Effector memory CD8-positive, alpha-beta T cell (primary cell): ENCODE results near the gene ADAMTS18.

Experiments
- ATAC-seq: fragments of 150-1000 bp; cut with Tn5 transposase; replicated peaks from 2 replicates; pipeline ENCODE4 v1.10.0; 2021; ENCODE audit warnings: mild to moderate bottlenecking, moderate library complexity
- DNase-seq, 3 experiments: peaks; one replicate each; pipeline ENCODE4 v3.0.0; 2021
- H3K27ac Mint-ChIP-seq, 2 donors: one replicate each; pipeline ENCODE4 v1.8.0; 2022; ENCODE audit warnings: mild to moderate bottlenecking in 2 of 2, mixed read lengths in 2 of 2, moderate library complexity in 2 of 2
- H3K27me3 Mint-ChIP-seq, 2 donors: one replicate each; pipeline ENCODE4 v1.8.0; 2022; ENCODE audit warnings: mixed read lengths in 2 of 2
- H3K36me3 Mint-ChIP-seq: one replicate; pipeline ENCODE4 v1.8.0; 2022; ENCODE audit warnings: mild to moderate bottlenecking, moderate library complexity, mixed read lengths; ENCODE audit not compliant: insufficient read depth
- H3K4me1 Mint-ChIP-seq, 2 donors: one replicate each; pipeline ENCODE4 v1.8.0; 2022; ENCODE audit warnings: low read depth in 2 of 2, mixed read lengths in 2 of 2
- H3K4me3 Mint-ChIP-seq, 2 donors: one replicate each; pipeline ENCODE4 v1.8.0; 2022; ENCODE audit warnings: mild to moderate bottlenecking in 2 of 2, mixed read lengths in 2 of 2, moderate library complexity in 2 of 2
- H3K9me3 Mint-ChIP-seq, 2 donors: one replicate each; pipeline ENCODE4 v1.8.0; 2022; ENCODE audit warnings: mixed read lengths in 2 of 2

Gene ADAMTS18

GRCh38 chr16:77359065-77359502 lies 75.8 kb downstream of the ADAMTS18 start:
- H3K4me1 Mint-ChIP-seq: no peaks in the 10 kb centered on the region
- no peaks in the 10 kb centered on the region for H3K36me3 Mint-ChIP-seq
- H3K27me3 Mint-ChIP-seq: no peaks in the 10 kb centered on the region
- DNase-seq: no peak
- no peak for ATAC-seq
- H3K27ac Mint-ChIP-seq: no peak overlapping the region
- no peaks in the 10 kb centered on the region for H3K9me3 Mint-ChIP-seq
- H3K4me3 Mint-ChIP-seq: no peak overlapping the region

GRCh38 chr16:77353587-77354263 lies 81.1 kb downstream of the ADAMTS18 start:
- H3K27ac Mint-ChIP-seq: no peak overlapping the region
- ATAC-seq: no peak
- no peak overlapping the region for H3K4me3 Mint-ChIP-seq
- H3K27me3 Mint-ChIP-seq: peaks cover 0 to 9% of the 10 kb centered on the region in 2 donors
- H3K36me3 Mint-ChIP-seq: no peaks in the 10 kb centered on the region
- H3K4me1 Mint-ChIP-seq: no peaks in the 10 kb centered on the region
- DNase-seq: no peak
- H3K9me3 Mint-ChIP-seq: no peaks in the 10 kb centered on the region

GRCh38 chr16:77344341-77344740 lies 90.5 kb downstream of the ADAMTS18 start:
- ATAC-seq (no peak), DNase-seq (no peak)
- Mint-ChIP-seq H3K4me3 (no peak overlapping the region), H3K36me3 (no peaks in the 10 kb centered on the region), H3K9me3 (peaks cover 0 to 2% of the 10 kb centered on the region in 2 donors), H3K27ac (no peak overlapping the region), H3K4me1 (no peaks in the 10 kb centered on the region), H3K27me3 (peaks cover 12% of the 10 kb centered on the region in 2 donors)

GRCh38 chr16:77336637-77337036 lies 98.2 kb downstream of the ADAMTS18 start:
- Mint-ChIP-seq H3K27me3 (no peaks in the 10 kb centered on the region), H3K36me3 (peaks cover 4% of the 10 kb centered on the region), H3K9me3 (no peaks in the 10 kb centered on the region), H3K4me3 (no peak overlapping the region), H3K4me1 (no peaks in the 10 kb centered on the region), H3K27ac (no peak overlapping the region)
- DNase-seq: no peak
- no peak for ATAC-seq

GRCh38 chr16:77335652-77336234 lies 99.1 kb downstream of the ADAMTS18 start:
- ATAC-seq: no peak
- Mint-ChIP-seq H3K36me3 (peaks cover 4% of the 10 kb centered on the region), H3K27me3 (no peaks in the 10 kb centered on the region), H3K9me3 (no peaks in the 10 kb centered on the region), H3K27ac (no peak overlapping the region), H3K4me1 (no peaks in the 10 kb centered on the region), H3K4me3 (no peak overlapping the region)
- no peak for DNase-seq

GRCh38 chr16:77332792-77333191 lies 102.0 kb downstream of the ADAMTS18 start:
- DNase-seq (no peak), ATAC-seq (no peak)
- H3K9me3 Mint-ChIP-seq: no peaks in the 10 kb centered on the region
- no peak overlapping the region for H3K4me3 Mint-ChIP-seq
- no peaks in the 10 kb centered on the region for H3K4me1 Mint-ChIP-seq
- H3K36me3 Mint-ChIP-seq: peaks cover 4% of the 10 kb centered on the region
- H3K27me3 Mint-ChIP-seq: no peaks in the 10 kb centered on the region
- no peak overlapping the region for H3K27ac Mint-ChIP-seq

- Mint-ChIP-seq H3K27ac (no peak overlapping the region), H3K4me1 (no peaks in the 10 kb centered on the region), H3K27me3 (no peaks in the 10 kb centered on the region), H3K9me3 (no peaks in the 10 kb centered on the region), H3K36me3 (peaks cover 4% of the 10 kb centered on the region), H3K4me3 (no peak overlapping the region)
- no peak for ATAC-seq
- no peak for DNase-seq
Measured at GRCh38 chr16:77331802-77332586, 102.8 kb downstream of the ADAMTS18 start.

GRCh38 chr16:77331043-77331442 lies 103.8 kb downstream of the ADAMTS18 start:
- Mint-ChIP-seq H3K9me3 (no peaks in the 10 kb centered on the region), H3K4me1 (no peaks in the 10 kb centered on the region), H3K27ac (no peak overlapping the region), H3K36me3 (peaks cover 4% of the 10 kb centered on the region), H3K27me3 (no peaks in the 10 kb centered on the region), H3K4me3 (no peak overlapping the region)
- ATAC-seq (no peak), DNase-seq (no peak)

- Mint-ChIP-seq H3K36me3 (no peaks in the 10 kb centered on the region), H3K4me3 (no peak overlapping the region), H3K27me3 (no peaks in the 10 kb centered on the region), H3K4me1 (no peaks in the 10 kb centered on the region), H3K27ac (no peak overlapping the region), H3K9me3 (no peaks in the 10 kb centered on the region)
- ATAC-seq (no peak), DNase-seq (no peak)
Measured at GRCh38 chr16:77330332-77331042, 104.3 kb downstream of the ADAMTS18 start.

GRCh38 chr16:77328768-77329167 lies 106.1 kb downstream of the ADAMTS18 start:
- Mint-ChIP-seq H3K4me1 (no peaks in the 10 kb centered on the region), H3K4me3 (no peak overlapping the region), H3K9me3 (no peaks in the 10 kb centered on the region), H3K27me3 (no peaks in the 10 kb centered on the region), H3K27ac (no peak overlapping the region), H3K36me3 (no peaks in the 10 kb centered on the region)
- ATAC-seq (no peak), DNase-seq (no peak)

GRCh38 chr16:77328274-77328673 lies 106.6 kb downstream of the ADAMTS18 start:
- no peak for DNase-seq
- H3K36me3 Mint-ChIP-seq: no peaks in the 10 kb centered on the region
- no peaks in the 10 kb centered on the region for H3K9me3 Mint-ChIP-seq
- no peak overlapping the region for H3K4me3 Mint-ChIP-seq
- H3K27ac Mint-ChIP-seq: no peak overlapping the region
- H3K4me1 Mint-ChIP-seq: no peaks in the 10 kb centered on the region
- H3K27me3 Mint-ChIP-seq: no peaks in the 10 kb centered on the region
- ATAC-seq: no peak

- Mint-ChIP-seq H3K4me1 (no peaks in the 10 kb centered on the region), H3K36me3 (no peaks in the 10 kb centered on the region), H3K27me3 (no peaks in the 10 kb centered on the region), H3K4me3 (no peak overlapping the region), H3K27ac (no peak overlapping the region), H3K9me3 (no peaks in the 10 kb centered on the region)
- no peak for ATAC-seq
- no peak for DNase-seq
Measured at GRCh38 chr16:77327717-77328116, 107.1 kb downstream of the ADAMTS18 start.

- H3K4me3 Mint-ChIP-seq: no peak overlapping the region
- H3K27ac Mint-ChIP-seq: no peak overlapping the region
- ATAC-seq (no peak), DNase-seq (no peak)
- no peaks in the 10 kb centered on the region for H3K36me3 Mint-ChIP-seq
- peaks cover 0 to 20% of the 10 kb centered on the region in 2 donors for H3K27me3 Mint-ChIP-seq
- no peaks in the 10 kb centered on the region for H3K4me1 Mint-ChIP-seq
- no peaks in the 10 kb centered on the region for H3K9me3 Mint-ChIP-seq
Measured at GRCh38 chr16:77324729-77325128, 110.1 kb downstream of the ADAMTS18 start.
